Panc1 (cell line): Measurements from ENCODE around the gene PDLIM4.

Experiments
- POLR2AphosphoS5 ChIP-seq: IDR thresholded peaks from 2 replicates; pipeline ENCODE4 v1.6.1; 2012; ENCODE audit warnings: mild to moderate bottlenecking, low read depth, low read length, moderate library complexity
- TF ChIP-seq, protein P1 (sequence below): fragments of 450-650 bp; IDR thresholded peaks from 2 replicates; pipeline ENCODE4 v1.5.1; 2017; ENCODE audit warnings: mild to moderate bottlenecking

GRCh38 chr5:132321109-132321721, 63.7 kb downstream of the PDLIM4 start:
- TF ChIP-seq, protein P1, sequence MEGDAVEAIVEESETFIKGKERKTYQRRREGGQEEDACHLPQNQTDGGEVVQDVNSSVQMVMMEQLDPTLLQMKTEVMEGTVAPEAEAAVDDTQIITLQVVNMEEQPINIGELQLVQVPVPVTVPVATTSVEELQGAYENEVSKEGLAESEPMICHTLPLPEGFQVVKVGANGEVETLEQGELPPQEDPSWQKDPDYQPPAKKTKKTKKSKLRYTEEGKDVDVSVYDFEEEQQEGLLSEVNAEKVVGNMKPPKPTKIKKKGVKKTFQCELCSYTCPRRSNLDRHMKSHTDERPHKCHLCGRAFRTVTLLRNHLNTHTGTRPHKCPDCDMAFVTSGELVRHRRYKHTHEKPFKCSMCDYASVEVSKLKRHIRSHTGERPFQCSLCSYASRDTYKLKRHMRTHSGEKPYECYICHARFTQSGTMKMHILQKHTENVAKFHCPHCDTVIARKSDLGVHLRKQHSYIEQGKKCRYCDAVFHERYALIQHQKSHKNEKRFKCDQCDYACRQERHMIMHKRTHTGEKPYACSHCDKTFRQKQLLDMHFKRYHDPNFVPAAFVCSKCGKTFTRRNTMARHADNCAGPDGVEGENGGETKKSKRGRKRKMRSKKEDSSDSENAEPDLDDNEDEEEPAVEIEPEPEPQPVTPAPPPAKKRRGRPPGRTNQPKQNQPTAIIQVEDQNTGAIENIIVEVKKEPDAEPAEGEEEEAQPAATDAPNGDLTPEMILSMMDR, result no peak
- TF ChIP-seq POLR2AphosphoS5, result no peak
